GM21381 (cell line): ENCODE data around the gene CFAP100.

Experiments
- ATAC-seq: cut with Tn5 transposase; IDR thresholded peaks from one replicate; pipeline ENCODE4 v1.9.1; 2021; ENCODE audit warnings: mild to moderate bottlenecking, moderate library complexity; ENCODE audit not compliant: unreplicated experiment

Gene CFAP100

DNA sequence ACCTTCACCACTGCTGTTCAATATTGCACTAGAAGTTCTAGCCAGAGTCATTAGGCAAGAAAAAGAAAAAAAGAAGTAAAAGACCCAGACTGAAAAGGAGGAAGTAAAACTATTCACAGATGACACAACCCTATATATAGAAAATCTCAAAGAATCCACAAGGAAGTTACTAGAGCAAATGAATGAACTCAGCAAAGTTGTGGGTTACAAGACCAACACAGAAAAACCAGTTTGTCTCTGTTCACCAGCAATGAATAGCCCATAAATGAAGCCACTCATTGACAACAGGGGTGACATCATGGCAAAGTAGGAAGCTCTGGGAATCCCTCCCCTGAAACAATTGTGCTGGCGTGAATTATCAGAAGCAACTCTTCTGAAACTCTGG lies 4.6 kb downstream of the CFAP100 start:
- ATAC-seq = no peak

DNA sequence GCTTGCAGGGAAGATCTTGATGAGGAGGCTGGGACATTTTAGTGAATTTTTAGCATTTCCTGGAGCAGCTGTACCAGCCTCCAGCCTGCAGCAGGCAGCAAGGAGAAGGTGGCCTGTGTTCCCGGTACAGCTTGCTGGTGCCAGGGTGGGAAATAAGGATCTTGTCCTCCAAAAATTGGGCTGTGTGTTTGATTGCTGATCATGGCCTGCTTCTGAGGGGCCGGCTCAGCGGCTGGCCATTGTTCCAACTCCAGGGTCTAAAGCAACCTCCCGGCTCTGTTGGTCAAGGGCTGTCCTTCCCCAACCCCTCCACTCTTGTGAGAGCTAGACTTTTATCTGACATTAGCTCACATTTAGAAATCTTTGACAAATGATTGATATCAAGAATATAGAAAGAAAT lies 5.0 kb downstream of the CFAP100 start:
- ATAC-seq = no peak

DNA sequence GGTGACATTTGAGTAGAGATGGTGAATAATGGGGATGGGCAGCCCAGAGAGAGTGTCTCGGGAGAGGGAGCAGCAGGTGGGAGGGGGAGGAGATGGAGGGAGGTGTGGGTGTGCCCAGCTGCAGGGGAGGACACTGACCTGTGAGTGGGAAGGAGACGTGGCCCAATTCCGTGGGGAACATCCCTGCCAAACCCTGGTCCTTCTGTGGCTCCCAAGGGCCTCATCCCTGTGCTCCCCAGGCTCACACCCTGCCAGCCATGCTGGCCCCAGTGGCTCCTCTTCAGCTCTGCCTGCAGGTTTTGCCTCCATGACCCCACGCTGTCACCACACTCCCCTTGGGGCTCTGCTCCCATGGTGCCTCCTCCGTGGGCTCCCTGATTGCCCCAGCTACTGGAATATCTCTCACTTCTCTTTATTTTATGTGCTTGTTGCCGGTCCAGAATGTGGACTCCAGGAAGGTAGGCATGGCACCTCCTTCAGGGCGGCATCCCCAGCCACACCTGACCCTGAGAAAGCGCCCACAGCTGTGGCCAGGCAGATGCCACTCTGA lies 7.0 kb downstream of the CFAP100 start:
- no peak for ATAC-seq

DNA sequence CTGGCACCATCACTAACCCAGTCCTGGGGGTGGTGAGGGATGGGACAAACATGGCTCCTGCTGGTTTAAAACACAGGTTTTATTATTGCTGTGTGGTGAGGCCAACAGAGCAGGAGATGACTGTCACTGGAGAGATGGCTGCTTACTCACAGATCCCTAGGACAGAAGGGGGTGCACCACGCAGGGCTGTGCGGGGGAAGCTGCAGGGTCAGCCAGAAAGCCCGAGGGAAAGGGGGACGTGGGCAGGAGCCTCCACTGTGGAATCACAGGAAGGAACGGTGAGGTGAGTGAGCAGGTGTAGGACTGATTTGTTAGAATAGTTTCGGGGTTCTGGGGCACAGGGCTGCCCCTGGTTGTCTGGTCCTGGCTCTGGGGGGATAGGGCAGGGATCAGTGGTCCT lies 7.5 kb downstream of the CFAP100 start:
- ATAC-seq = no peak

DNA sequence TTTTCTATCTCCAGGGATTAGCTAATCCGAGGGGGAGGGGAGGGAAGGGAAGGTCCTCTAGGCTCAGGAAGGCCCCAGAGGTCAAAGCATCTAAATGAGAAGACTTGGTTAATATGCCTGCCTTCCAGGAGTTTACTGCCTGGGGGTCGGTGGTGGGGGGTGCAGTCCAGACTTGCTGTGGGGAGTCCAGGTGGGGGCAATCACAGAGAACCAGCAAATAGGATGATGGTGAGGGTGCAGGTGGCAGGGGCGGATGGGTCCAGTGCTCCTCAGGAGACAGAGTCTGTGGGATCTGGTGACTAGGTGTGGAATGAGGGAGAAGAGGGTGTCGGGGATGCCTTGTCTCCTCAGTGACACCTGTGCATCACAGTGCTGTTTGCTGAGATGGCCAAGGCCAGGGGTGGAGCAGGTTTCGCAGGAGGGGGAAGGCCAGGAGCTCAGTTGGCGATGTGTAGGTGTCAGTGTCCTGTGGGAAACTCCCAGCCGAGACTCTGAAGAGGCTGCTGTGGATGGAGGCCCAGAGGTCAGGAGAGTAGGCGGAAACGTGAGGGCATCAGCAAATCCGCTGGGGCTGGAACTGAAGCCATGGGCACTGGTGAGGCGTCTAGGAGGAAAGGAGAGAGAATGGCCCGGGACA lies 8.1 kb downstream of the CFAP100 start:
- ATAC-seq = no peak

DNA sequence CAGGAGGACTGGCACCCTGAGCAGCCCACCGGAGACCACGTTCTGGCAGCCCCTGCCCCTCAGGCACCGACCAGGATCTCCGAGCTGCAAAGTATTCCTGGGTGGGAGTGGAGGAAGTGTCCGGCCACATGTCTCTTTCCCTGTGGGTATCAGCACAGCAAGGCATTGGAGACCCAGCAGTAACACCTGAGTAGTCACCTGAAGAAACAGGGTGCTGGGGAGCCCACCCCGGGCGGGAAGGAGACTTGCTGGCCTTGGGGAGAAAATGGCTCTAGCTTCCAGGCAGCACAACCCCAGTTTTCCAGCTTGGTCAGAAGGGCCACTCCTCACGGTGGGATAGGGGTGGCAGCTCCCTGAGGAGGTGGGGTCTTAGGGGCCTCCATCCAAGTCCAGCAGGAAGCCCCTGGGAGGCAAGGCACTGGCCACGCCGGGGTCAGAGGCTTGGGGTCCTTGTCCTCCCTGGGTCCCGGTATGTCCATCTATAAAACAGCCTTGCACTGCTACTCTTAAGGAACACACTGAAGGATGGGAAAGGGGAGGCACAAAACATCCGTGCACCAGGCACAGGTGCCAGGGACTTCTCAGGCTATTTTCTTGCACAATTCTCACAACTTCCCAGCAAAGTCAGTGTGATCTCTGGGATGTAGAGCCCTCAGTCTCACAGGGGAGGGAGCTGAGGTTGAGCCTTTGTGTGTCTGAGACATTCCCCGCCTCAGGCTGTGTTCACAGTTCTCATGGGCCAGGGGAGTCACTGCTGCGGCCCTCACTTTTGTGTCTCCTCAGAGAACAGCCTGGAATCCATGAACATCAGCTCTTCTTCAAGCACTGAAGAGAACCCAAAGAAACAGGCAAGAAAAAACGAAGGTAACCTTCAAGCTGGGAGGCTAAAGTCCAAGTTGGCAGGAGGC lies 11.9 kb downstream of the CFAP100 start:
- no peak for ATAC-seq

DNA sequence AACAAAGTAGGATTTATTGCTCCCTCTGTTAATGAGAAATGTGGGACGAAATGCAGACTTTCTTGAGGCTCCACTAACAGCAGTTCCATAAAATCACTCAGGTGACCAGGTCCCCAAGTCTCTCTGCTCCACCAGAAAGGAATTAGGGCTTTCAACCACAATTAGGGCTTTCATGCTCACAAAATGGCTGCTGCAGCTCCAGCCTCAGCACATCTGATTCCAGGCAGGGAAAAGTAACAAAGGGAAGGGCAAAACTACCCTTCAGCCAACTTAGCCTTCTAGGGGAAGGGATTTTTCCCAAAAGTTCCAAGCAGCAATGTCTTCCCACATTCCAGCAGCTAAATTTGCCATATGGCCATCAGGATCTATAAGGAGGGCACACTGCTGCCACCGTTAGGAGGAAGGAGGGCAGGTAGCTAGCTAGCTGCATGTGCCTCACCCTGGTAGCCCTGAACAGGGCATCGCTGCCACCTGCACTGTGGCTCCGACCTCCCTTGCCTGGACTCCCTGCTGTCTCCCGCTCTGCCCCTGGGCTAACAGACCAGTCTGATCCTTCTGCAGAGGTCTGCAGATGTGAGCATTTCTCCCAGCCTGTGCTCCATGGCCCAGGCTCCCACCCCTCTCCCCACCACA lies 12.8 kb downstream of the CFAP100 start:
- ATAC-seq = no peak

DNA sequence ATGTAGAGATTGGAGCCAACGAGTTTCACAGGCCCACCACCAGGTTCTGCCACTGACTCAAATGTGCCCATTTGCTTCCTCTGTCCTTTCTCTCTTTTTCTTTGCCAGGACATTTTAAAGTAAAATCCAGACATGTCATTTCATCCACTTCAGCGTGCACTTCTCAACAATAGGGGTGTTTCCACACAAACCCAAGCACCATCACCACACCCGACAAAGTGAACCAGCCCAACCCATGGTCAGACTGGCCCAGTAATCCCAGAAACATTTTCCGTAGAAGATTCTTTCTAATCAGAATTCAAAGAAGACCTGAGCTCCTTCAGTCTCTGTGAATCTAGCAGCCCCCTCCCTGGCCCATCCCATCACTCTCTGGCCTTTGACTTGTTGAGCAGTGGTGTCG lies 13.4 kb downstream of the CFAP100 start:
- no peak for ATAC-seq

DNA sequence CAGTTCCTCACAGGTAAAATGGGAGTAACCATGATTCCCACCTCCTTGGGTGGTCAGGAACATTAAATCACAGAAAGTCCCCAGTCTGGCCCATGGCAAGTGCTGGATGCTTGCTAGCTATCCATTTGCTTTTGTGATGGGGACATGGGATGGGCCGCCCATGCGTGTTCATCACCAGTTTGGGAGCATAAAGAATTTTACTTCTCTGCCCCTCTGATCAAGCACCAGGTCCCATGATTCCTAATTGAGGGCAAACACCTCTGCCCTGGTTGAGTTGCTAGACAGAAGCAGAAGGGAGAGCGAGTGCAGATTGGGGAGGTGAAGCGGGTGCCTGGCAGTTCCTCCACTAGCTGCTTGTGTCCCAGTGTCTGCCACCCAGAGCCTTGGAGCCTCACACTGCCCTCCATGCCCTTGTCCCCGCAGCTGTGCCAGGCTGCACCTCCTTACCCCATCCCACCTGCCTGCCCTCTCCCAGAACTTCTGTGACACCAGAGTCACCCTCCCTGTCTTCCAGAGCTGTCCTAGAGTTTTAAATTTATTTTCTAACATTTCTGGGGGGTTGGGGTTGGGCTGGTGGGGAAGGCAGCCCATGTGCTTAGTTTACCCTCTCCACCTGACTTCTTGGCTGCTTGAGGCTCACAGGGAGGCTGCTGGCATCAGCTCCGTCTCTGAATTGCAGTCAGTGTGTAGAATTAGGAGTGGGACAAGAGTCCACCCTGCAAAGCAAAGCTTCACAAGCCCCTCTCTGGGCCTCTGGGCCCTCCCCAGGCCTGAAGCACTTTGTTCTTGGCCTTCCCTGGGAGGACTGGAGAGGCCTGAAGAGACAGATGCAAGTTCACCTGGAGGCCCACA lies 18.4 kb downstream of the CFAP100 start:
- no peak for ATAC-seq

DNA sequence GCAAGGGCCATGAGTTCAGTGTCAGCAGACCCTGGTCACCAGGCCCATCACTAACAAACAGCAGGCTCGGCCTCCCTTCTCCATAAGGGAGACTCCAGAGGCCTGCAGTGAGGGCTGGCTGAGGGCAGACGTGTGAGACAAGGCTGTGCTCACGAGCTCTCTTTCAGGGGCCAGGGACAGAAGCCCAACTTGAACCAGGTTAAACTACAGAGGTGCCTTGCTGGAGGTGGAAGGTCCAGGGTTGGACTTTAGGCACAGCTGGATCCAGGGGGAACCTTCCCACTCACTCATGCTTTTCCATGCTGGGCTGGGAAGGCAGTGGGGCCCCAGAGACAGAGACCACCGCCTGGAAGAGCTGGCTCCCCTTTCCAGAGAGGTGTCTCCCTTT lies 19.0 kb downstream of the CFAP100 start:
- no peak for ATAC-seq

DNA sequence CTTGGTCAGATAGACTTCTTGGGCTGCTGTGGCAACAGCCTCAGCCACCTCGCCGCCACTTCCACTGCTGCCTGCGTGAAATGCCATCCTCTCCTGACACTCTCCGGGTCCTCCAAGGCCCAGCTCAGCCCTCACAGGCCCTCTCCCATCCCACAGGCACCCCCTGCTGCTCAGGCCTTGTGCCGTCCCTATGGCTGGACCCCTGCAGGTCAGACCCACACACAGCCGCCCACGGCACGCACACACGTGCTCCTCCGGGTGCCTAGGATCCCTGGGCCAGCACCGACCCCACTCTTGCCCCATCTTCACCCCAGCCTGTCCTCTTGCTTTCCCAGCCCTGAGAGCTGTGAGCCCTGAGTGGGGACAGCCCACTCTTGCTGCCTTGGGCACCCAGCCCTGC lies 19.7 kb downstream of the CFAP100 start:
- ATAC-seq = no peak

DNA sequence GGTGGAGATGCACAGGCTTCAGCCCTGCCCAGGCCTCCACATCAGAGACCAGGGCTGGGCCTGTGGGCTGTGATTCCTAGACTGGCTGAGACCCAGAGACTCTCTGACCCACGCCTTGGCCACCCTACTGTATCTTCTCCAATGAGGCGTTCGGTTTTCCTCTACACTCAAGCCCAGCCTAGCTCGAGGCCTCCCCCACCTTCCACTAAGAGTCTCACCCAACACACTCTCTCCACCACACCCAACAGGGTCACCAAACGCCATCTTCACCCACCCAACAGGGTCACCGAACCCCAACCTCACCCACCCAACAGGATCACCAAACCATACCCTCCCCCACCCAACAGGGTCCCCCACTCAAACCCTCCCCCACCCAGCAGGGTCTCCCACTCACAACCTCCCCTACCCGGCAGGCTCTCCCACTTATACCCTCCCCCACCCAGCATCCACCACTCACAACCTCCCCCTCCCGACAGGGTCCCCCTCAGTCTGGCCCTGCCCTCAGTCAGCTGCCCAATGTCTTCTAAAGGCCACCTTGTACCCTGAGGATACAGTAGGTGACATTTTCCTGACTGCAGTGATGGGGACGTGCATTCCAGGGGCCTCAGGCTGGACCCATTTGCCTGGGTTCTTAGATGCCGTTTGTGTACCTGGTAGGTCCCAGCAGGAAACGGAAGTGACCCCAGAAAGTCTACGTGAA lies 20.4 kb downstream of the CFAP100 start:
- no peak for ATAC-seq

DNA sequence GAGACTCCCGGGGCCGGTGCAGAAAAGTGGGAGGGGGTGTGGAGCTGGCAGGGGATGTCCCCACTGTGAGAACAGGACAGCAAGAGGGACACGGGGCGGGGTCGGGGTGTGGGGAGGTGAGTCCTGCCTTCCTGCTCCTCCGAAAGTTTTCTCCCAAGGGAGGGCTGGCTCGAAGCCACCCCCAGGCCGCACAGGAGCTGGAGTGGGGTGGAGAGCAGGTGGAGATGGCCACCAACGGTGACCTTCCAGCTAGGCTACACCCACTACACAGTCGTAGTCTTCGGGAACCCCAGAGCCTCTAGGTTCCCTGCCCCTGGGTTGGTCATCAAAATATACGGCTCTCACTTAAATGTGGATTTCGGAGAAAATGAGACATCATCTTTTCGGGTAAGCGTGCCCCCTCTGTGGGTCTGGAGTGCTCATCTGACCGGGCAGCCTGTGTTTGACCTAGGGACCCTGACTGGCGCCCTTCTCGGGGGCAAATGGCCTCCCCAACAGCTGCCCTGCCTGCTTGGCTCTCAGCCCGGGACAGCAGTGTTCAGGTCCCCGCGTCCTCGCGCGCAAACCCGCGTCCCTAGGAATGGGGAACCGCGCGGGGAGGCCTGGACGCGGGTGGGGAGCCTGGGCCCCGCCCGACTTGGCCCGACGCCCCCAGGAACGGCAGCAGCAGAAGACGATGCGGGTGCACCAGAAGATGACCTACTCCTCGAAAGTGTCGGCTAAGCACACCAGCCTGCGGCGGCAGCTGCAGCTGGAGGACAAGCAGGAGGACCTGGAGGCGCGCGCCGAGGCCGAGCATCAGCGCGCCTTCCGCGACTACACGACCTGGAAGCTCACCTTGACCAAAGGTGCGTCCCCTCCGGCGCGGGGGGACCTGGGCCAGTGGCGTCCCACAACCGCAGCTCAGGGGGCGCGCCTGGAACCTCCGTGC lies 21.2 kb downstream of the CFAP100 start:
- no peak for ATAC-seq

DNA sequence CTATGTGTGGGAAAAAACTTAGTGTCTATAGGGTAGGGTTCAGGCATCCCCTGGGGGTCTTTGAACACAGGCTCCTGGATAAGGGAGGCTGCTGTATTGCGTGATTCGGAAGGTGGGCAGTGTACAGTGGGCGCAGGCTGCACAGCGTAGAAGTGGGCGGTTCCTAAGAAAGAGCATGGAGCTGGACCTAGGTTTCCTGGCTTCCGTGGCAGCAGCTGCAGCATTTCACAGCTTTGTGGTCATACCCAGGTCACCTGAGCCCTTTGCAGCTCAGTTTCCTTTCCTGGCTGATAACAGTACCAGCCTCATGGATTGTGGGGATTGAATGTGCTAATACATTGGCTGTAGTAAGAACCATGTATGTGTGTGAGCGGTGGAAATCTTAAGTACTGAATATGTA lies 22.2 kb downstream of the CFAP100 start:
- no peak for ATAC-seq

DNA sequence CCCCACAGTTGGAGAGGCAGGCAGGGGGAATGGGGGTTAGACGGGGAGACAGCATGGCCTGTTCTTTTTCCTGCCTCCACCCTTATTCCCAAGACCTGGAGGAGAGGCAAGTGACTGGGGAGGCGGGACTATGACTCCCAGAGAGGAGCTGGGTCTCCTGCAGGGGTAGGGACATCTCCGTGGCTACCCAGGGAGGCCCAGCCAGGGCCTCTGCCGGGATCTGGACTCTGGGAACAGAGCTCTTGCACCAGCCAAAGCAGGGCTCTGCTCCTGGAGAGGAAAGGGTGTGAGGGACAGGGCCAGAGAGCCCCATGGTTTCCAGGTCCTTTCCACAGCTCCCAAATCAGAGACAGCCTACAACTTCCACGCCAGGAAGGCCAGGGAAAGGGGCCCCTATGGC lies 22.8 kb downstream of the CFAP100 start:
- ATAC-seq = no peak

DNA sequence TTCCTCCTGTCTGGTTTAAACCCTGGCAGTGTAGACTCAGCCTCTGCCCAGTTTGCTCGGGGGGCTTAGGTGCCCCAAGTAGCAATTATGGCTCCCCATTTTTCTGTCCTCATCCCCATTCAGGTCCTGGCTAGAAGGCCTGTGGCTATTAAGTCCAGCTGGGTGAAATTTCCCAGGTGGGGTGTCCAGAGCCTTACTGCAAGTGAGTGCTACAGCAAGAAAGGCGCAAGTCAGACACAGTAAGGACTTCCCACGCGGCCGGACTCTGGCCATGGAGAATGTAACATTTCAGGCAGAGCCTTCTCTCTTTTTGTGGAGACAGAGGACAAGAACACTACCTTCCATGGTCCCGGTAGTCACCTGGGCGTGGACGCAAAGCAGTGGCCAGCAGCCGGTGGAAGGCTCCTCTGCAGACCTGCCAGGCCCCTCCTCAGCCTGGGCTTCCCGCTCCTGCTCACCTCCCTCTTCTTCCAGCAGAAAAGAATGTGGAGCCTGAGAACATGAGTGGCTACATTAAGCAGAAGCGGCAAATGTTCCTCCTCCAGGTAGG lies 23.3 kb downstream of the CFAP100 start:
- ATAC-seq = no peak

DNA sequence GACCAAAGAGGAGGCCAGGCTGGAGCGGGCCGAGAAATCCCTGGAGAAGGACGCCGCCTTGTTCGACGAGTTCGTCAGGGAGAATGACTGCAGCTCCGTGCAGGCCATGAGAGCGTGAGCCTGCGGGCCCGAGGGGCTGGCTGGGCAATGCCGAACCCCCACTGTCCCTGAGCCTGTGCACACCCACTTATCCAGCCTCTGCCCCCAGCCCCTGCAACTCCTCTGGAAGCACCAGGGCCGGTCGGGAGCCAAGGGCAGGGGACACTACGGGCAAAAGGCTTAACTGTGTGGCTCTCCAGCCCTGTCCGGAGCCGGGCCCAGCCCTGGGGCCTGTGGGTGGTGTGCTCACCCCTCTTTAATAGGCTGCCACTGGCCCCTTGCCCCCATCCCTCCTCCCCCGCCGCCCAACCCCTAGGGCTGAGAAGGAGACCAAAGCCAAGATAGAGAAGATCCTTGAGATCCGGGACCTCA lies 24.0 kb downstream of the CFAP100 start:
- no peak for ATAC-seq

DNA sequence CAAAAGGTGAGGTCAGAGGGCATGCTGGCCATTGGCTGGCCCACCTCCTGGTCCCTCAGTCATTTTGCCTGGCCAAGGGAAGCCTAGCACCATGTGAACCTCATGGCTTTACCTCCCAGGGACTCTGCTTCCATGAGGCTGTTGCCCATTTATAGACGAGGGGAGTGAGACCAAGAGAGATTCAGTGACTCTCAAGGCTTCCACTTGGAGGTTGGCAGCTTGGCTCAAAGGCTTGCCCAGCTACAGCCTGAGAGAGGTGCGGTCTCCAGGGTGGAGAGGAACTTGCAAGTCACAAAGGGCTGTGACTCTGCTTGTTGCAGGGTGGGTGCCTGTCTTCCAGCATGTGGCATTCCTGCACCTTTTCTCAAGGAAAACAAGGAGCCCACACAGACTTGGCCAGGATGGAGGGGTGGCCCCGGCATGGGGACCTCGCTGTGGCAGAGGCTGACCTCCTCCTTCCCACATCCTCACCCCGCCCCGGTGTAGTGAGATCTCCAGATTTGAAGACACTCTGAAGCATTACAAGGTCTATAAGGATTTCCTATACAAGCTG lies 24.5 kb downstream of the CFAP100 start:
- ATAC-seq = no peak
